ENCODE measurements around the gene IRAK1.

IRAK1 gene

DNA sequence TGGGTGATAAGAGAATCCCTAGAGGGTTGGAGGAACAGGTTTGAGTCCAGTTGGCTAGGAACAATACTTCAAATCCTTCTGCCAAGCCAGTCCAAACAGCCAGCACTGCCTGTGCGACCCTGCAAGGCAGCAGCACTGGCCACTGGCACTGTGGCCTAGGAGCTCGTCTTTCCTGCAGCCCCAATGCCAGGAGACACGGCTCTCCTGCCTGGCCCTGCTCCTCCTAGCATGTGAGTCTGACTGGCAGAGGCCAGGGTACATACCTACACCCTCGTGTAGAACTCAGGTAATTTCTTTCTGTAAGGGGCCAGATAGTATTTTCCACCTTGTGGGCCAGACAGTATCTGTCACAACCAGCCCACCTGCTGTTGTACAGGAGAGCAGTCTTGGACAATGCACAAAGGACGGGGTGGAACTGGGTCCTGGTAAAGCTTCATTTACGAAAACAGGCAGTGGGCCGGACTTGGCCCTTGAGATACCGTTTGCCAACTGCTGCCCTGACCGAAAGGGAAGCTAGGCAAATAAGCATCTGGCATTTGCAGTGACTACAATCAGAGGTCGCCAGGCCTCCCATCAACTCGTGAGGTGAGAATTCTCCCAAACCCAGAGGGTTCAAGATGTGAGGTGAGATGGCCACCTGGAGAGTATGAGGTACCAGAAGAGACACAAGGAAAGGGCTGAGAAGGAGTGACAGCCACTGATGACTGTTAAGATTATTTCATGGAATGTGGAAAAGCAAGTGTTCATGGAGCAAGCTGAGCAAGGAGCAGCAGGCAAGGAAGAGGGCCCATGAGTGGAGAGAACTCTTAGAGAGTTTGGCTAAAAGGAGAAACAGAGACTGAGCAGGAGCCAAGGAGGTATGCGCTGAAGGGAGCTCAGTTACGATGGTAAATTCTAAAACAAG lies 29.8 kb upstream of the IRAK1 start:
- ChIA-PET CTCF (interaction anchor here (0.6 to 4.4 kb wide), 6 partner anchors 9 to 43 kb away, joined by 3 to 35 read pairs (median 5); no protein-coding TSS in a partner anchor), POLR2A (no interaction called here)
- TF ChIP-seq, protein P1, sequence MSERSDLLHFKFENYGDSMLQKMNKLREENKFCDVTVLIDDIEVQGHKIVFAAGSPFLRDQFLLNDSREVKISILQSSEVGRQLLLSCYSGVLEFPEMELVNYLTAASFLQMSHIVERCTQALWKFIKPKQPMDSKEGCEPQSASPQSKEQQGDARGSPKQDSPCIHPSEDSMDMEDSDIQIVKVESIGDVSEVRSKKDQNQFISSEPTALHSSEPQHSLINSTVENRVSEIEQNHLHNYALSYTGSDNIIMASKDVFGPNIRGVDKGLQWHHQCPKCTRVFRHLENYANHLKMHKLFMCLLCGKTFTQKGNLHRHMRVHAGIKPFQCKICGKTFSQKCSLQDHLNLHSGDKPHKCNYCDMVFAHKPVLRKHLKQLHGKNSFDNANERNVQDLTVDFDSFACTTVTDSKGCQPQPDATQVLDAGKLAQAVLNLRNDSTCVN (tag by site-specific recombination; optimal IDR thresholded peaks at IDR 0.05) = no peak
- TF ChIP-seq ZNF24 (tag by site-specific recombination; IDR thresholded peaks at IDR 0.05) (no peak), HOXA7 (CRISPR knock-in tag; IDR thresholded peaks at IDR 0.05; ENCODE audit: borderline replicate concordance) (no peak), ZNF624 (tag by site-specific recombination; IDR thresholded peaks at IDR 0.05) (no peak), KLF9 (tag by site-specific recombination; IDR thresholded peaks at IDR 0.05; ENCODE audit: low read depth) (no peak), YY2 (tag by site-specific recombination; IDR thresholded peaks at IDR 0.05) (no peak), ZNF830 (tag by site-specific recombination; IDR thresholded peaks at IDR 0.05; ENCODE audit: low read depth) (no peak)
- TF ChIP-seq, protein P2, sequence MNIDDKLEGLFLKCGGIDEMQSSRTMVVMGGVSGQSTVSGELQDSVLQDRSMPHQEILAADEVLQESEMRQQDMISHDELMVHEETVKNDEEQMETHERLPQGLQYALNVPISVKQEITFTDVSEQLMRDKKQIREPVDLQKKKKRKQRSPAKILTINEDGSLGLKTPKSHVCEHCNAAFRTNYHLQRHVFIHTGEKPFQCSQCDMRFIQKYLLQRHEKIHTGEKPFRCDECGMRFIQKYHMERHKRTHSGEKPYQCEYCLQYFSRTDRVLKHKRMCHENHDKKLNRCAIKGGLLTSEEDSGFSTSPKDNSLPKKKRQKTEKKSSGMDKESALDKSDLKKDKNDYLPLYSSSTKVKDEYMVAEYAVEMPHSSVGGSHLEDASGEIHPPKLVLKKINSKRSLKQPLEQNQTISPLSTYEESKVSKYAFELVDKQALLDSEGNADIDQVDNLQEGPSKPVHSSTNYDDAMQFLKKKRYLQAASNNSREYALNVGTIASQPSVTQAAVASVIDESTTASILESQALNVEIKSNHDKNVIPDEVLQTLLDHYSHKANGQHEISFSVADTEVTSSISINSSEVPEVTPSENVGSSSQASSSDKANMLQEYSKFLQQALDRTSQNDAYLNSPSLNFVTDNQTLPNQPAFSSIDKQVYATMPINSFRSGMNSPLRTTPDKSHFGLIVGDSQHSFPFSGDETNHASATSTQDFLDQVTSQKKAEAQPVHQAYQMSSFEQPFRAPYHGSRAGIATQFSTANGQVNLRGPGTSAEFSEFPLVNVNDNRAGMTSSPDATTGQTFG (tag by site-specific recombination; IDR thresholded peaks at IDR 0.05; ENCODE audit: borderline replicate concordance) = no peak
- Histone ChIP-seq H3K4me3 (ENCODE audit: low read depth, low read length) (no peak overlapping the region), H3K4me1 (ENCODE audit: control insufficient read depth, insufficient read depth, low read length) (peaks cover 4% of the 10 kb centered on the region; the same call in 1 of the 2 replicates), H3K36me3 (ENCODE audit: control insufficient read depth in 2 of 2, insufficient read depth in 1 of 2, low read length in 2 of 2) (peaks cover 0 to 20% of the 10 kb centered on the region in 2 experiments; a peak in 2 of 3 replicates), H3K27ac (ENCODE audit: extremely low read depth, low read depth, low read length) (no peak overlapping the region), H3K9me3 (ENCODE audit: control insufficient read depth, insufficient read depth, low read depth, low read length) (no peaks in the 10 kb centered on the region)

DNA sequence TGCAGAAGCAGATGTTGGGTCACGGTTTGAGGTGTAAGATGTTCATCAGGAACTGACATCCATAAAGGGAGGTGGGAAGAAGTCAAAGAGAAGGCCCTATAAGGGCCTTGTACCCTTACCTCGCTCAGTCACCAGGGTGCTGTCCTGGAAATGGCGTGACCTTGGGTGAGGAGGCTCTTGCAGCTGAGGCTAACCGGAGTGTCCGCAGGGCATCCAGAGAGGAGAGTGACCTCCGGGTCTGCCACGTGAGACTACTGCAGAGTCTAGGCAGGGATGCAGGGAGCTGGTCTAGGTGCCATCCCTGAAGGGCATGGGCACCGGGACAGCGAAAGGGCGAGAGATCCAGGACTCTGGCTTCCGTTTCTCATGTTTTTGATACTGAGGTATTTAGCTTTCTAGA lies 28.7 kb upstream of the IRAK1 start:
- H3K36me3 ChIP-seq (ENCODE audit: control insufficient read depth in 2 of 2, insufficient read depth in 1 of 2, low read length in 2 of 2) = peaks cover 0 to 20% of the 10 kb centered on the region in 2 experiments; a peak in 2 of 3 replicates
- no peak overlapping the region for H3K27ac ChIP-seq (ENCODE audit: extremely low read depth, low read depth, low read length)
- no peak for TF ChIP-seq ZNF423 (tag by site-specific recombination; IDR thresholded peaks at IDR 0.05)
- TF ChIP-seq ZNF146 (tag by site-specific recombination; IDR thresholded peaks at IDR 0.05) = no peak
- no peak for TF ChIP-seq YY2 (tag by site-specific recombination; IDR thresholded peaks at IDR 0.05)
- ChIA-PET POLR2A (no interaction called here), CTCF (interaction anchor here (0.6 to 2.0 kb wide), 6 partner anchors 9 to 44 kb away, joined by 3 to 17 read pairs (median 4); no protein-coding TSS in a partner anchor)
- no peak overlapping the region for H3K4me3 ChIP-seq (ENCODE audit: low read depth, low read length)
- H3K9me3 ChIP-seq (ENCODE audit: control insufficient read depth, insufficient read depth, low read depth, low read length) = no peaks in the 10 kb centered on the region
- H3K4me1 ChIP-seq (ENCODE audit: control insufficient read depth, insufficient read depth, low read length) = peaks cover 4% of the 10 kb centered on the region; the same call in 1 of the 2 replicates

DNA sequence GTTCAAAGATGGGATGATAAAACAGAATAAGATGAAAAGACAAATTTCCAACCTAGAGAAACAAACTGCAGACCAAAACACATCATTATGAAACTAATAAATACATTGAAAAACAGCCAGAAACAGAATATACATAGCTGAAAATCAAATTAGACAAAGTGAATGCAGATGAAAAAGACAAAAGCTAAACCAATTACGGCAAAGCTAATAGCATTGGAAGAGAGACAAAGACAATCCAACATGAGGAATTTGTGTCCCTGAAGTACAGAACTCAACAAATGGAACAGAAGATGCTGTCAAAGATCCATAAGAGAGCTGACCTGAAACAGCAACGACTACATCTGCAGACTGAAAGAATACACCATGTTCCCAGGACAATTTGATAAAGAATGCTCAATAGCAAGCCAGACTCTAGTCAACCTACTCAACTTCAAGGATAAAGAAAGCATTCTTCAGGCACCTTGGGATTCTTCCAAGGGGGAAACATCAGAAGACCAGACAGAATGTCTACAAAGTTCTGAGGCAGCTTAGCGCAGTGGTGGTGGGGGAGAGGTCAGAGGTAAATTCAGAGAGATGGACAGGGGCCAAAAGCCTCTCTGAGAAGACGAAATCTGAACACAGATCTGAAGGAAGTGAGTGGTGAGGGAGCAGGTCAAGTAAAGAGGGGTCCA lies 27.4 kb upstream of the IRAK1 start:
- Histone ChIP-seq H3K4me1 (ENCODE audit: control insufficient read depth, insufficient read depth, low read length) (peaks cover 4% of the 10 kb centered on the region; the same call in 1 of the 2 replicates), H3K9me3 (ENCODE audit: control insufficient read depth, insufficient read depth, low read depth, low read length) (no peaks in the 10 kb centered on the region), H3K36me3 (ENCODE audit: control insufficient read depth in 2 of 2, insufficient read depth in 1 of 2, low read length in 2 of 2) (peaks cover 0 to 20% of the 10 kb centered on the region in 2 experiments; a peak in 2 of 3 replicates), H3K27ac (ENCODE audit: extremely low read depth, low read depth, low read length) (no peak overlapping the region), H3K4me3 (ENCODE audit: low read depth, low read length) (no peak overlapping the region)
- ChIA-PET CTCF (interaction anchor here (0.6 to 2.0 kb wide), 3 partner anchors 29 to 478 kb away, joined by 4 to 17 read pairs (median 4); no protein-coding TSS in a partner anchor), POLR2A (no interaction called here)
- no peak for TF ChIP-seq ZNF423 (tag by site-specific recombination; IDR thresholded peaks at IDR 0.05)
- no peak for TF ChIP-seq ZNF830 (tag by site-specific recombination; IDR thresholded peaks at IDR 0.05; ENCODE audit: low read depth)
- no peak for TF ChIP-seq ZNF239 (tag by site-specific recombination; IDR thresholded peaks at IDR 0.05)
- TF ChIP-seq, protein P1 (tag by site-specific recombination; optimal IDR thresholded peaks at IDR 0.05) = no peak
- TF ChIP-seq ZNF394 (tag by site-specific recombination; IDR thresholded peaks at IDR 0.05; ENCODE audit: borderline replicate concordance) = no peak
- TF ChIP-seq, protein P2 (tag by site-specific recombination; IDR thresholded peaks at IDR 0.05; ENCODE audit: borderline replicate concordance) = no peak
- TF ChIP-seq ZNF501 (tag by site-specific recombination; IDR thresholded peaks at IDR 0.05) = no peak
- TF ChIP-seq SCRT1 (tag by site-specific recombination; IDR thresholded peaks at IDR 0.05; ENCODE audit: borderline replicate concordance) = no peak
- TF ChIP-seq GLIS1 (tag by site-specific recombination; IDR thresholded peaks at IDR 0.05) = no peak
- TF ChIP-seq, protein P3, sequence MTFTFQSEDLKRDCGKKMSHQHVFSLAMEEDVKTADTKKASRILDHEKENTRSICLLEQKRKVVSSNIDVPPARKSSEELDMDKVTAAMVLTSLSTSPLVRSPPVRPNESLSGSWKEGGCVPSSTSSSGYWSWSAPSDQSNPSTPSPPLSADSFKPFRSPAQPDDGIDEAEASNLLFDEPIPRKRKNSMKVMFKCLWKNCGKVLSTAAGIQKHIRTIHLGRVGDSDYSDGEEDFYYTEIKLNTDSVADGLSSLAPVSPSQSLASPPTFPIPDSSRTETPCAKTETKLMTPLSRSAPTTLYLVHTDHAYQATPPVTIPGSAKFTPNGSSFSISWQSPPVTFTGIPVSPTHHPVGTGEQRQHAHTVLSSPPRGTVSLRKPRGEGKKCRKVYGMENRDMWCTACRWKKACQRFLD (tag by site-specific recombination; IDR thresholded peaks at IDR 0.05) = no peak
